ENCODE results near the gene DPY19L1. TPM values are rescaled to one million over a fixed set of nuclear protein-coding genes. Genes with fewer than 3 reads are reported as not detected.
"Not testable (repeated sequence)": the region's sequence is repeated elsewhere in the genome, so short reads cannot be mapped to it uniquely, and the experiment has no call there.

The DPY19L1 gene
- total RNA-seq, 1 donor from 2014 or later, result 190 TPM

DNA sequence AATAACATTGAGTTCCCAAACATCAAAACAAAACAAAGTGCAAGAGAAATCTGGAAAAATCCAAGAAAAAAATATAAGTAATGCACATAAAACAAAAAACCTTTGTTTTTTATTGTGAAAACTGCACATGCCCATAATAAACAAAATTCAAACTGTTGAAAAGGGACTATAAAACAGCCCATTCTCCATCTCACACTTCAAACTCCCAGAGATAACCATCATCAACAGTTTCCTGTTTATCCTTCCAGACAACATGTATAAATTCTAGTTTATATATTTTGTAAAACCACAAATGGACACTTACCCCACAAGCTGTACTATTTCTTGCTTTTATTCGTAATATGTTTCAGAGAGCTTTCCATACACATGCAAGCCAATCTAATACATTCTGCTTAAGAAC lies 79.3 kb downstream of the DPY19L1 start:
- TF ChIP-seq, protein P1, sequence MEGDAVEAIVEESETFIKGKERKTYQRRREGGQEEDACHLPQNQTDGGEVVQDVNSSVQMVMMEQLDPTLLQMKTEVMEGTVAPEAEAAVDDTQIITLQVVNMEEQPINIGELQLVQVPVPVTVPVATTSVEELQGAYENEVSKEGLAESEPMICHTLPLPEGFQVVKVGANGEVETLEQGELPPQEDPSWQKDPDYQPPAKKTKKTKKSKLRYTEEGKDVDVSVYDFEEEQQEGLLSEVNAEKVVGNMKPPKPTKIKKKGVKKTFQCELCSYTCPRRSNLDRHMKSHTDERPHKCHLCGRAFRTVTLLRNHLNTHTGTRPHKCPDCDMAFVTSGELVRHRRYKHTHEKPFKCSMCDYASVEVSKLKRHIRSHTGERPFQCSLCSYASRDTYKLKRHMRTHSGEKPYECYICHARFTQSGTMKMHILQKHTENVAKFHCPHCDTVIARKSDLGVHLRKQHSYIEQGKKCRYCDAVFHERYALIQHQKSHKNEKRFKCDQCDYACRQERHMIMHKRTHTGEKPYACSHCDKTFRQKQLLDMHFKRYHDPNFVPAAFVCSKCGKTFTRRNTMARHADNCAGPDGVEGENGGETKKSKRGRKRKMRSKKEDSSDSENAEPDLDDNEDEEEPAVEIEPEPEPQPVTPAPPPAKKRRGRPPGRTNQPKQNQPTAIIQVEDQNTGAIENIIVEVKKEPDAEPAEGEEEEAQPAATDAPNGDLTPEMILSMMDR (IDR thresholded peaks at IDR 0.05), result no peak
- Histone ChIP-seq H3K27ac (no peak overlapping the region), H3K9me3 (no peaks in the 10 kb centered on the region), H3K4me3 (no peak overlapping the region), H3K36me3 (peaks cover 0 to 5% of the 10 kb centered on the region in 2 donors), H3K27me3 (no peaks in the 10 kb centered on the region), H3K4me1 (no peaks in the 10 kb centered on the region)
- intact Hi-C loops (cut with DNase I), result no loop called here
- no peak for DNase-seq (ENCODE audit: low spot score in 2 of 2)

DNA sequence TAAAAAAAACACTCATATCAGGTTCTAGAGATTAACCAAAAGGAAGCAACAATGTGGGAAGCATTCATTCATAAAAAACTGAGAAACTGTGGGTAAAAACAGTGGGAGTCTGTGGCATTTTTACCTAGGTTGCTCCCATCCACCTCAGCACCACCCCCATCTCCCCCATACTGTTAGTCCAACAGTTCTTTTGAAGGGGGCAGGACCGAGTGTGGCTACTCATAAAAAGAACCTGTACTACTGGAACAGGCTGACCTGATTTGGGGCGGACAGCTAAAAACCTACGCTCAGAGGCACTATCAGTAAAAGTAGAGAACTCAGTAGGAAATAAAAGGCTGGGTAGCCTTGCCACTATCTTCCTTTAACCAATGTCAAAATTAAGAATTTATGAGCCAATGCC lies 84.5 kb downstream of the DPY19L1 start:
- no peak overlapping the region for H3K4me3 ChIP-seq
- no peaks in the 10 kb centered on the region for H3K4me1 ChIP-seq
- DNase-seq (ENCODE audit: low spot score in 2 of 2), result no peak
- H3K27me3 ChIP-seq, result no peaks in the 10 kb centered on the region
- H3K9me3 ChIP-seq, result no peaks in the 10 kb centered on the region
- intact Hi-C loops (cut with DNase I), result no loop called here
- peaks cover 0 to 5% of the 10 kb centered on the region in 2 donors for H3K36me3 ChIP-seq
- no peak overlapping the region for H3K27ac ChIP-seq
- TF ChIP-seq, protein P1 (IDR thresholded peaks at IDR 0.05), result no peak

DNA sequence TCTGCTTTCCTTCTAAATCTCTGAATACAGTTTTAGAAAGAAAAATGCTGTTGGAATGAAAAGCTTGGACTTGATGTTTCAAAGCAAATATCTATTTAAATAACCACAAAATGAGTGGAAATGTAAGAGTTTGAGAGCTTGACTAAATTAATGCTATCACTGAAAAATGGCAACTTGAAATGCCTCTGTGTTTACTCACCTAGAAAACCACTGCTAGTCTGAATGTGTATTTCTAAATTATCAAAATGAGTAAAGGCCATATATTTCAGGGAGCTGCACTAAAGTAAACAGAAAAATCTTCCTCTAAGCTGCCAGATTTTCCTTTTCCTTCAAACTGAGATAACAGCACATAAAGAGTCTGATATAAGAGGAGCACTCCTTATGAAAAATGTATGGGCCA lies 87.9 kb downstream of the DPY19L1 start:
- intact Hi-C loops (cut with DNase I), result no loop called here
- Histone ChIP-seq H3K36me3 (peaks cover 0 to 10% of the 10 kb centered on the region in 2 donors), H3K27me3 (no peaks in the 10 kb centered on the region), H3K4me1 (no peaks in the 10 kb centered on the region), H3K4me3 (no peak overlapping the region), H3K27ac (no peak overlapping the region), H3K9me3 (no peaks in the 10 kb centered on the region)
- no peak for DNase-seq (ENCODE audit: low spot score in 2 of 2)
- TF ChIP-seq, protein P1 (IDR thresholded peaks at IDR 0.05), result no peak

DNA sequence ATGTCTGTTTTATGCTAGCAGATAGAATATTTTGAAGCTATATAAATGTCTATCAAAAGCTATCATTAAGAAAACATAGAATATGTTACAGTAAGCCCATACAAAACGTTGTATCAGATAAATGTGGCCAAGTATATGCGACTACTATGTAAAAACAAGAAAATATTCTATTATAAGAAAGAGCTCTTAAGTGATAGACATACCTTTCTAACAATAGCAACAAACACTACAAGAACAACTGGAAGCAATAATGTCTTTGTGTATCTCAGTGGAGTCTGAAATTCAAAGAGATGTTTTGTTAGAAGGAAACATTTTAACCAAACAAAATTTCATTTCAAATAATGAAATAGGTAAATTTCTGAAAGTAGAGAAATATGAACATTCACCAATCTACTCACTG lies 89.9 kb downstream of the DPY19L1 start:
- H3K4me1 ChIP-seq; H3K36me3 ChIP-seq; H3K27ac ChIP-seq; DNase-seq (ENCODE audit: low spot score in 2 of 2); H3K27me3 ChIP-seq; H3K4me3 ChIP-seq; H3K9me3 ChIP-seq; intact Hi-C loops (cut with DNase I): not testable (repeated sequence)

DNA sequence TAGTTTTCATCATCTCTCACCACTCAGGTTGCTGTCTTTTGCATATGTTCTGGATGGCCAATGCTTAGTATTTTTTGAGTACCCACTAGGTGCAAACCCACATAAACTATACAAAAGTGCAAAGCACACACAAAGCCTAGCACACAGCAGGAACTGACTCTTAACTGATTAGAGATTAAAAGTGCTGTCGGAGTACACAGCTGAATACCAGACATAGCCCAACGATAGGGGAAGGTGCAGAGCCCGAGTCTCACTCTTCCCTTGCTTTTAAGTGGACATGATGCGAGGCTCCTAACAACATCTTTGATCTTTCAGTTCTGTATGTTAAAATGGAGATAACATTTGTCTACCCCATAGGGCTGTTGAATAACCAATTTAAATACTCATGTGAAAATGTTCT lies 90.8 kb downstream of the DPY19L1 start:
- TF ChIP-seq, protein P1 (IDR thresholded peaks at IDR 0.05), result no peak
- H3K36me3 ChIP-seq, result peaks cover 0 to 5% of the 10 kb centered on the region in 2 donors
- no peaks in the 10 kb centered on the region for H3K4me1 ChIP-seq
- no peak for DNase-seq (ENCODE audit: low spot score in 2 of 2)
- intact Hi-C loops (cut with DNase I), result no loop called here
- H3K9me3 ChIP-seq, result no peaks in the 10 kb centered on the region
- H3K4me3 ChIP-seq, result no peak overlapping the region
- H3K27ac ChIP-seq, result no peak overlapping the region
- no peaks in the 10 kb centered on the region for H3K27me3 ChIP-seq

DNA sequence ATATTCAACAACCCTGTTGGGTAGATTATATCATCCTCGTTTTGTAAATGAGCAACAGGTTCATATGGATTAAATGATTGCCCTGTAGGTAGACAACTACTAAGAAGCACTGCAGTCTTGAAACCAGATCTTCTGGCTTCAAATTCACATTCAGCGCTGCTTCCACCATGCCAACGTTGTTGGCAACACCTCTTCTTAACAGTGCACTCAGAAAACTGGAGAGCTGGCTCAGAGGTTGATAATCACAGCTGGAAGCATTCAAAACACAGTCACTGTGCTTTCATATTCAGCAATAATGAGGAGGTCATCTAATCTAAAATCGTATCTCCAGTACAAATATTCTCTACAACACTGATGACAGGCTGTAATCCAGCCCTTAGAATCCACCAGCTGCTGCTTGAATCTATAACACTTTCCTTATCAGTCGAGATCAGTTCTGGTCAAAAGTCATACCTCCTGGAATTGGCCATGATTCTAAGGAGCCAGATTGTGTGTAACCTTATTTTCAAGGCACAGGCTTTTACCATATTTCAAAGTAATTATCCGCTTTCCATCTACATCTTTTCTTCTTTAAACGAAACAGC lies 91.3 kb downstream of the DPY19L1 start:
- H3K27ac ChIP-seq; H3K9me3 ChIP-seq; H3K4me3 ChIP-seq; H3K27me3 ChIP-seq; intact Hi-C loops (cut with DNase I); DNase-seq (ENCODE audit: low spot score in 2 of 2); H3K4me1 ChIP-seq; H3K36me3 ChIP-seq: not testable (repeated sequence)

DNA sequence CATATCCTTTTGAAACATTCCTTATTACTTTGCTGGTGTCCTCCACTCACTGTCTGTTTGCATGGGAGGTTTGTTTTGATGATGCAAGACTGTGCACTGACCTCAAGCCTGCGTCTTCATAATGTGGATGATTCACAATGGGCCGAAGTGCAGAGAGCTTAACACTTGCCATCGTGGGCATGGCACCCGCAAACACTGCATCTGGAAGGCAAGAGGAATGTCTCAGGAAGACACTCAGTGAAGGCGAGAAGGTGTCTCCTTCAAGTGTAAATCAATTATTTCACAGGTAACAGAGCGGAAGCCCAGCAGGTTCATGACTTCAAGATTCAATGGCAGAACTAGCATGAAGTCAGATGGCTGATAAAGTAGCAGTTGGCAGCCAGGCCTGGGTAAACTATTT lies 98.1 kb downstream of the DPY19L1 start:
- no peaks in the 10 kb centered on the region for H3K9me3 ChIP-seq
- H3K4me1 ChIP-seq, result no peaks in the 10 kb centered on the region
- DNase-seq (ENCODE audit: low spot score in 2 of 2), result no peak
- H3K4me3 ChIP-seq, result no peak overlapping the region
- TF ChIP-seq, protein P1 (IDR thresholded peaks at IDR 0.05), result no peak
- peaks cover 0 to 13% of the 10 kb centered on the region in 2 donors for H3K36me3 ChIP-seq
- H3K27me3 ChIP-seq, result no peaks in the 10 kb centered on the region
- intact Hi-C loops (cut with DNase I), result no loop called here
- no peak overlapping the region for H3K27ac ChIP-seq

DNA sequence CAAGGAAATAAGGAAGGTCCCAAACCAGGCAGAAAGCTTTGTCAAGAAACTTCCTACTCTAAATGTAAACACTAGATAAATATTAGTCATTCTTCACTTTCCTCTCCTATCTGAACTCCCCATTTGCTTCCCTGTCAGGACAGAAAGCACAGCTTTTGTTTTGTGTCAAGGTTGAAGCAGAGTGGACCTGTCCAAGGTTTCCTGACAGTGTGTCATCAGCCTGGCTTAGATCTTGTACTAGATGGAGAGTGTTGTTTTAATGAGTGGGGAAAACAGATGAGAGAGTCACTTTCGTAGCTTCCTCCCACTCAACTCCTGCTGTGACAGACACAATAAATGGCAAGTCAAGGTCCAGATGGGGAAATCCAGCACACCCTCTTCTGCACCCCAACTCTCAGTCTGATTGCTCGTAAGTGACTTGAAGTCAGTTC lies 101.5 kb downstream of the DPY19L1 start:
- H3K9me3 ChIP-seq; intact Hi-C loops (cut with DNase I): not testable (repeated sequence)

More for the DNA sequence above, 101.5 kb downstream of the DPY19L1 start:
- H3K27me3 ChIP-seq; DNase-seq (ENCODE audit: low spot score in 2 of 2); H3K4me1 ChIP-seq; H3K4me3 ChIP-seq; H3K27ac ChIP-seq: not testable (repeated sequence)
- H3K36me3 ChIP-seq, result peaks cover 0 to 17% of the 10 kb centered on the region in 2 donors
